NCI-H1436 treated with DMSO at 0.1 percent for 48 hours (cell line): Measurements from ENCODE around the gene ESR2.

Experiments
- DNase-seq: peaks from one replicate; lab custom pipeline; 2025; lab: John Stamatoyannopoulos, UW

ESR2 gene

GRCh38 chr14:64035143-64035542, 259.0 kb downstream of the ESR2 start:
- DNase-seq, result no peak
